8988T (cell line): ENCODE measurements around the gene APH1A.
"Not testable (repeated sequence)": the region's sequence is repeated elsewhere in the genome, so short reads cannot be mapped to it uniquely, and the experiment has no call there.

Experiments
- DNase-seq: peaks from one replicate; pipeline ENCODE4 v3.0.0; 2011

Gene APH1A

DNA sequence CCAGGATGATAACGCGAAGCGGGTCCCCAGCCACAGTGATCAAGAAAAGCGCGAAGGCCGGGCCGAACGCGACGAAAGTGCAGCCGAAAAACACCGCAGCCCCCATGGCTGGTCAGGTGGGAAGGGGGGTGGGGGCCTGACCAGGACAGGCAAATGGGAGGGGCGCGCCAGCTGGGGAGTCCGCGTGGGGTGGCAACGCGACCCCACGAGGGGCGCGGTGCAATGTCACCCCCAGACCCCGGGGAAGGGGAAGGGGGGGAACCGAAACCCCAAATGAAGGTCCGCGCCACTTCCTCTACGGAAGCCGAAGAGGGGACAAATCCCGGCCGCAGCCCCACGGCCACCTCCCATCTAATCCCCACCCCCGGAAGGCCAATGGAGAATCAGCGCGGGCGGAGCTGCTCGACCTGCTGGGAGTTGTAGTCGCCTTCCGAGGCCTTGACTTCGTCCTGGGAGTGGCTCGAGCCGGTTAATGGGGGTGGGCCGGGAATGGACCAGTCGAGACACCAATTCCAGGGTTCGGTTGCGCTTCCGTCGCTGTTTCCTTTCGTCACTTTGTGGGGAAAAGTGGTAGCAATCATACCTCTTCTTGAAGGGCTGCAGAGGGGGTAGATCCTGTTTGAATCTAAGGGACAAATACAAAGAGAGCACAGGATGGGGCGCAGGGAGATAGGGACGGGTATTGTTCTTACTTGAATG, at the start of gene APH1A:
APH1A (minus strand) TSS at position 312 of the 699 bp plus-strand sequence; CDS start at position 106, 206 bp downstream.
- DNase-seq, result peak; percentile 97

DNA sequence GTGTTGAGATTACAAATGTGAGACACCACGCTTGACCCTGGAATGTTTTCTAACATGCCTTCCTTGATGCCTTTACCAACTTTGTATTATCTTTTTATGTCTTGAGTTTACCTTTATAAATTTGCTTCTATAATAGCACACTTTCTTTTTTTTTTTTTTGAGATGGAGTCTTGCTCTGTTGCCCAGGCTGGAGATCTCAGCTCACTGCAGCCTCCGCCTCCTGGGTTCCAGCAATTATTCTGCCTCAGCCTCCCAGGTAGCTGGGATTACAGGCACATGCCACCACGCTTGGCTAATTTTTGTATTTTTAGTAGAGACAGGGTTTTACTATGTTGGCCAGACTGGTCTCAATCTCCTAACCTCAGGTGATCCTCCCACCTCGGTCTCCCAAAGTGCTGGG, 45.9 kb upstream of the APH1A start:
- not testable (repeated sequence) for DNase-seq

DNA sequence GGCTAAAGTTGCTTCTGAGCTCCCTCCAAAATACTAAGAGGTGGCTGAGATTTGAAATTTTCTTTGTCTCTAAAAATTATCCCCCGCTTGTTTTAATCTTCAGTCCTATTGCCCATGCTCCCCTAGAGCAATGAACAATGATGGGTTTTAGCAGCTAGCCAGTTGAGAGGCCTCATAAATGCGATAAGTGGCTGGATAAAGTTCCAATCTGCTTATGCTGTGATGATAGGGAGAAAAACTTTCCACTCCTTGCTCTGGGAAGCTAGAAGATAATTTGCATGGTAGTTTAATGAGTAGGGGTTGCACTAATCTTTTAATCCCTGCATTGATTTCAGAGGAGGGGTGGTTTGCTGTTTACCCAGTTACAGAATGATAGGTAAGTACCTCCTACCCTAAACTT, 42.9 kb upstream of the APH1A start:
- DNase-seq, result no peak

DNA sequence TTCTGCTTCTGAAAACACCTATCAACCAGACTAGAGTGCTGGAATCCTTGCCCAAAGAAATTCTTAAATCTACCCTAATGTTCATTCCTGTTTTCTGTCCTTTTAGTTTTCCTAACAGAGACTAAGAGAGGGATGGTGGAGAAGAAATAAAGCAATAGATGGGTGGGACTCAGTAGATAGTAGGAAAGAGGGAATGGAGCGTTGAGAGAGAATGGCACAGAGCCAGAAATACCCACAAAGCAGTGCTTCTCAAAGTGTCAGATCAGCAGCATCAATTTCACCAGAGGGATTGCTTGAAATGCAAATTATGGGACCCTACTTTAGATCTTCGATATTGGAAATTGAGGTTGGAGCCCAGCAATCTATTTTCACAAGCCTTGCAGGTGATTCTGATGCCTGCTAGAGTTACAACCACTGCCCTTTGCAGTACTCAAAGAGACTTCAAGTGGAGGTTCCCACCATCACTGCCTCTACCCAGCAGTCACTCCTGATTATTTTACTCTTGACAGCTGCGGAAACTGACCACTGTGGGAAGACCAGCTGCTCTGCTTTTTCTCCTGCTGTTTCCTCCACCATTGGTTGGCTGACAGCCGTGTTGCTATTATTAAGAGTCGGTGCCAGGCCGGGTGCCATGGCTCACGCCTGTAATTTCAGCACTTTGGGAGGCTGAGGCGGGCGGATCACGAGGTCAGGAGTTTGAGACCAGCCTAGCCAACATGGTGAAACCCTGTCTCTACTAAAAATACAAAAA, 41.1 kb upstream of the APH1A start:
- DNase-seq, result no peak

DNA sequence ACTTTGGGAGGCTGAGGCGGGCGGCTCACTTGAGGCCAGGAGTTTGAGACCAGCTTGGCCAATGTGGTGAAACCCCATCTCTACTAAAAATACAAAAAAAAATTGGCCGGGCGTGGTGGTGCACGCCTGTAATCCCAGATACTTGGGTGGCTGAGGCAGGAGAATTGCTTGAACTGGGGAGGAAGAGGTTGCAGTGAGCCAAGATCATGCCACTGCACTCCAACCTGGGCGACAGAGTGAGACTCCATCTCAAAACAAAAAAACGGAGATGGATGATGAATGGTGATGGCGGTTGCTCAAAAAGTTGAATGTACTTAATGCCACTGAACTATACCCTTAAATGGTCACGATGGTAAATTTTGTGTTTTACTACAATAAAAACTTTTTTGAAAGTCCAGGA, 39.8 kb upstream of the APH1A start:
- DNase-seq, result not testable (repeated sequence)

DNA sequence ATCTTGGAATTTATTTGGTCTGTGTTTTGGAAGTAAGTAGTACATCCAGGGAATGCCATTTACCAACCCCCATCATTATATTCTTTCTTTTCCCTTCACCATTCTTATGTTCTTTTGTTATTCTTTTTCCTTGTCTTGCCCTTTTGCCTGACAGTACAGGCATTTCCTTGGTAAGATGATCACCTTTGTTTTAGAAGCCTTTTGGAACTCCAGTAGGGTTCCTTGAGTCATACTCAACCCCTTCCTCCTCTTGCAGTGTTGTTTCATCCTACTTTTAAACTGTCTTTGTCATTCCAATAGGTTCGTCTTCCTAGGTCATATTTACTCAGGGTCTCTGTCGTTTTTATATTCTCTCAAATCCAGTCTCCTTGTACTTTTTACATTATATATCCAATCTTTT, 34.1 kb upstream of the APH1A start:
- DNase-seq, result no peak

DNA sequence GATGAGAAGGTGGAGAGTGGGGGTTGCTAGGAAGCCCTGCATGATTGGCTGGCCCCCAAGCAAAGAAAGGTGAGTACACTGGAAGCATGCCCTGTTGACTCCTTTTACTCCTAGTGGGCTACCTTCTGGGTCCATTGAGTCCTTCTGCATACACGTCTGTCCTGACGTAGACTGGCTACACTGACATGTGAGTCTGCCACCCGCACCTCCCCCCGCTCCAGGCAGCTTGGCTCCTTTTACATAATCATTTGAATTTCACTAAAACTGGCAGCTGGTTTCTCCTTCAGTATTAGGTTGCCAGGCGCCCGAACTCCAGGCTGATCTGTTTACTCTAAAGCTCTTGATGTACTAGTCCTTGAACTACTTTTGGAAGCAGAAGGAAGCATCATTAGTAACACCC, 33.5 kb upstream of the APH1A start:
- DNase-seq, result no peak

DNA sequence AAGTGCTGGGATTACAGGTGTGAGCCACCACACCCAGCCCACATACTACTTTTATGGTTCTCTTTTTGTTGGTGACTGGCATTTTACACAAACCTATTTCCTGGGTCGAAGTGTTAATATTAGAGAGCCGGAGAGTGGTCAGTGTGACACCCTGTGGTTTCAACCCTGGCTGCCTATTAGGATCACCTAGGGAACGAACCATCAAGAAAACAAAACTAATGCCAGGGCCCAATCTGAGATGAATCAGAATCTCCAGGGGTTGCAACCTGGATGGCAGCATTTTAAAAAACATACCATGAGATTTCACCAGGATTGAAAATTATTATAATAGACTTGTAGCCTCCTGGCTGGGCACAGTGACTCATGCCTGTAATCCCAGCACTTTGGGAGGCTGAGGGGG, 30.9 kb upstream of the APH1A start:
- DNase-seq, result no peak

DNA sequence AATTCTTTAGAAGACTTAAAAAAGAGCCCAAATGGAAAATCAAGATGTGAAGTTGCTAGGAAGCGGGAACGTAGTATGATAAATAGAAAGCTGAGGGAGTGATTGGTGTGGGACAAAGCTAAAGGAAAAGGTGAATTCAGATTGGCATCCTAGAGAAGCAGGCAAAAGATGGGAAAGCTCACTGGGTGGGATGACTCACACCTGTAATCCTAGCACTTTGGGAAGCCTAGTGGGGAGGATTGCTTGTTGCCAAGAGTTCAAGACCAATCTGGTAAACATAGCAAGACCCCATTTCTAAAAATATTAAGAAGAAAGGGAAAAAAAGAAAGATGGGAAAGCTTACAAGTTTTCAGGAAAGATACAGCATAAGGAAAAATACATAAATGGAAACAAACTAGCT, 26.7 kb upstream of the APH1A start:
- no peak for DNase-seq

DNA sequence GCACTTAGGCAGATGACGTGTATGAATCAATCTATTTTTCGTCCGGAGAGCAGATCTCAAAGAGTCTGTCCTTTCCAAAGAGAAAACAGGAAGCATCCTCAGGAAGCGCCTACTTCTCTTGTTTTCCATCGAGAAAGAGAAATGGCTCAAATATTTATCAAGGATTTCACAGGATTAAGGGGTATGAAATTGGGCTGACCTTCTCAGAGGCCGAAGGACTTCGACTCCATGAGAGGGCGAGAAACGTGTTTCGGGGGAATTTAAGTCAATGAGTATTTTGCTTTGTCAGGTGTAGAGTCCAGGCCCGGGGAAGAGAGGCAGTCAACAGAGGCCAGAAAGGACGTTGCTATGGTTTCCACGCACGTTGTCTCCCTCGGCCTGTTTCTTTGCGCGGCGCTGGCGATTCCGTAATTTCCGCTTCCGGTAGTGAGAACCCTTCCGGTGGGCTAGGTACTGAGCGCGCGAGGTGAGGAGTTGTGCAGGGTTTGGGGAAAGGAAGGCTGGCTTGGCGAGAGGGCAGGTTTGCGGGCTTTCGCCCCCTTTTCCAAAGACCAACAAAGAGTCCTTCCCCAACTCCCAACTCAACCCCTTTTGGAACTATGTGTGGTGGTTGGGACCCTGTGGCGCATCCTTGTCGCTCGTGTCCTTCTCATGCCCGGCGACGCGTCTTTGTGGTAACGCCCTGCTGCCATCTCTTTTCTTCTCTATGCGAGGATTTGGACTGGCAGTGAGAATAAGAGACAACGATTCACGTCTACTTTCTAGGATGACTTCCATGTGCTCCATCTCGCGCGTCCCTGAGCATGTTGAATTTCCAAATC, 24.8 kb upstream of the APH1A start, which contains the start of gene MRPS21:
MRPS21 (plus strand) TSS at position 429 of the 821 bp plus-strand sequence. CDS start 506 bp downstream, outside the sequence.
- DNase-seq, result peak; percentile 37

DNA sequence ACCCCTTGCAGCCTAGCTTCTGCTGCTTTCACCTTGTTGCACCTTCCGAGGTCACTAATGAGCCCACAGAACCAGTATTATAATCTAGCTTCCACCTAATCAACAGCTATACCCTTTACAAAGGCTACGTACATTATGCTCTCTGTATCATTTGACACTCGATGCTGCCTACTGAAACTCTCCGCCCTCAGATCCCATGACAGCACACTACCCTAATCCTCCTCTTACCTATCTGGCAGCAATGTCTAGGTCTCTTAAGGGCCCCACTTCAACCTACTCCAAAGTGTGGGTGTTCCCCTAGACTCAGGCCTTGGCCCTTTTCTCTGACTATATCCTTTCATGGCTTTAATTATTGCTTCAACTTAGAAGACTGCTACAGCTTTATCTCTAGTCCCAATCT, 20.0 kb upstream of the APH1A start:
- no peak for DNase-seq

DNA sequence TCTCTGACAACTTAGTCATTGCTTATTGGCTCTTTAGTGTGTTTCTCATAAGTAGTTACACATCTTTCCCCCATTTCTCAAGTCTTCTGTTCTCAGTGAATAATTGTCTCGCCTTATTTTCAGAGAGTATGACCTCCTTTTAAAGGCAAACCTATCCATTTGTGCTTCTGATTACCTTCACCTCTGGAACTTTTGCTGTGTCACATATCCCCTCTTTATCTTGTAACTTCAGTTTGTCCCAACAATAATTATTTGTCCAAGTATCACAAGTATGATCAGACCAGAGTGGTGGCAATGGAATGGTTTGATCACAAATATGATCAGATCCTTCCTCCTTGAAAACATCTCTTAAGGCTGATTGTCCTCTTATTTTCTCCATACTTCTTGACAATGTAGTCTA, 19.6 kb upstream of the APH1A start:
- no peak for DNase-seq

DNA sequence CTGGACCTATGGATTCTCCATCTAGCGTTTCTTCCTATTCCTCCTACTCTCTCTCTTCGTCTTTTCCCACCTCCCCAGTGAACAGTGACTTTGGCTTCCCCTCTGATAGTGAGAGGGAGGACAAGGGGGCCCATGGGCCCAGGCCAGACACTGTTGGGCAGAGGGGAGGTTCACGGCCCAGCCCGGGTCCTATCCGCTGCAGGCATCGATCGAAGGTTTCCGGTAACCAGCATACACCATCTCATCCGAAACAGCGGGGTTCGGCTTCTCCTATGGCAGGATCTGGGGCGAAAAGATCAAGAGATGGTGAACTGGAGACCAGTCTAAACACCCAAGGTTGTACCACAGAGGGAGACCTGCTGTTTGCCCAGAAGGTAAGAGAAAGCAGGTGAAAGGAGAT, 14.4 kb upstream of the APH1A start:
- no peak for DNase-seq

DNA sequence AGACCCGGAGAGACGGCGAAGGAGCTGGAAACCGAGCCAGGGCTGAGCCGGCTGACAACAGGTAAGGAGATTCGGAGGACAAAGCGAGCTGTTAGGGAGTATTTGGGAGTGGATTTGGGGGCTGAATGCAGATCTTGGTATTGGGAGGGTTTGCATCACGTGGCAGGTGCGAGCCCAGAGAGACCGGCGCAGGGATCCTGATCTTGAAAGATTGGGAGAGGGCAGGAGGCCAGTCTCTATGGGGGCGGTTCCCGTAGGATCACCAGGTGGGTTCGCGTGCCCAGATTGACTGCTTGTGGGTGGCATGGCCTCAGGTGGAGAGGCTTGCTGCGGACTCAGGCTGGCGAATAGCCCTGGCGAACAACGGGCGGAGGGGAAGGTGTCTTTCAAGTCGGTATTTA, 13.7 kb upstream of the APH1A start:
- DNase-seq, result no peak

DNA sequence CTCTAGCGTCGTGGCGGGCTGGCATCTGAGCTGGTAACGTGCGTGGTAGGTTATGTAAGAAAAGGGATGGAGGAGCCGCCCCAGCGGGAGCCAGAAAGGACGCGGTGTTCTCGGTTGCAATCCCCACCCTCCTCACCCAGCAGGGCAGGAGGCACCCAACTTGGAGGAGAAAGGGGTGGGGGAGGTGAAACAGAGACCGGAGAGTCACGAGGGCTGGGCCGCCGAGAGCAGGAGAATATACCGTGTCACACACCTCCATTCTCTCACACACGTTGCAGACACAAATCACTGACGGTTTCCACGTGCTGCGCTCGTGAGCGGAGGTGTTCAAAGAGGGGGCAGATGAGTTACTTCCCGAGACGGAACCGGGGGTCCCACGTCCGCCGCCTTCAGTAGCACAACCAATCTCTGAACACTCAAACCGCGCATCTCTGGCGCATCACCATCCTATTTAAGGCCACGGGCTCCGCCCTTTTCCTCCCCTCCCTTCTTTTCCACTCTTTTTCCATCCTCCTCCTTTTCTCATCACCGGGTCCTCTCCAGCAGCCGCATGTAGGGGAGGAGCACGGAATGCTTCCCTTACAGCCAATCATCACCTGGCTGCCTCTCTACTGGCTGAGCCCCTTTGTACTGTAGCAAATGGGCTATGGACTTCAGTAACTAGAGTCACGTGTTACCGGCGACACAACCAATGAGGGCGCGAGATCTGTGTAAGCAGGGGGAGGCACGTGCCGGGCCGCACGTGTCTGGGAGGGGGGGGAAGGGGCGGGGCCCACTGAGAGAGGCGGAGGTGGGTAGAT, 13.1 kb upstream of the APH1A start, which contains the start of gene CIART:
CIART (plus strand) TSS at position 797 of the 800 bp plus-strand sequence. CDS start 714 bp downstream, outside the sequence.
- peak; percentile 57 for DNase-seq

DNA sequence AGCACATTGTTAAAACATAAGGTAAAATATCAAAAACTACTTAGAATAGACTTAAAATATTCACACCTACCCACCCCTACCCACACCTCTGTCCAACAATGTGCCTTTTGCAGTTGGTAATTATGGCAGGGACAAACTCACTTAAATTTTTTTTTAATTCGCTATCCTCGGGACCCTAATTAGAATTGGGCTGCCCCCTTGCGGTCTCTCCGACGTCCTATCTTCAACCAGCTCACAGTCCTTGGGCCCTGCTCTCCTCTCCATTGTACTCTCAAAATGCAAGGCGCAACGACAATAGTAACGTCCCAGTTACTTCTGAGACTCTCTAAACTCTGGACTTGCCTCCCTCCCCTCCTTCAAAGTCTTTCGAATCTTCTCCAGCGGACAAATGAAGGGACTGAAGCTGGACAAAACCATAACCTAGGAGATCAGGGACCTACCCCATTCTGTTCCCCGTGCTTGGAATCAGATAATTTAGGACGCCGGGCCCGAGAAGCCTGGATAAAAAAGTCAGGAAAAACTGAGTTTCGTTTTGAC, 12.5 kb upstream of the APH1A start:
- no peak for DNase-seq

DNA sequence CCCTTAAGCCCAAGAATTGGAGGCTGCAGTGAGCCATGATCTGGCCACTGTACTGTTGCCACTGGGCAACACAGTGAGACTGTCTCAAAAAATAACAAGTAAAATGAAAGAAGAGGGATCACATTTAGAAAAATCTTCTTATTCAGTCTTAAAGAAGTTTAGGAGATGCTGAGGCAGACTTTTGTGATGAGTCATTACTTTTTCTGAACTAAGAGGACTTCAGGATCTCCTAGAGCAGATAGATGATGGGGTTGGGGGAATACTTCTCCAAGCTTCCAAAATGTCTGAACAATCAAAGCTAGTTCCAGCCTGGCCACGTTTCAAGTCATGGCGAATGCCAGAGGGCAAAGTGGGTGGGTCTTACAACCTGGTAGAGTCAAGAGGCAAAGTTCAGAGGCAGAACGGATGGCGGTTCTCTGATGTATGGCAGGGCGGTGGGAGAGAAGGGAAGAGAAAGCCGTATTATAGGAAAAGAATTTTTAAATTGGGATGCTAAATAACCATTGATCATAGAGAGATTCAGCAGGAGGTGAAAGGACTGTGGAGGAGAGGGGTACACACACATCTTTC, 11.4 kb upstream of the APH1A start:
- DNase-seq, result no peak

DNA sequence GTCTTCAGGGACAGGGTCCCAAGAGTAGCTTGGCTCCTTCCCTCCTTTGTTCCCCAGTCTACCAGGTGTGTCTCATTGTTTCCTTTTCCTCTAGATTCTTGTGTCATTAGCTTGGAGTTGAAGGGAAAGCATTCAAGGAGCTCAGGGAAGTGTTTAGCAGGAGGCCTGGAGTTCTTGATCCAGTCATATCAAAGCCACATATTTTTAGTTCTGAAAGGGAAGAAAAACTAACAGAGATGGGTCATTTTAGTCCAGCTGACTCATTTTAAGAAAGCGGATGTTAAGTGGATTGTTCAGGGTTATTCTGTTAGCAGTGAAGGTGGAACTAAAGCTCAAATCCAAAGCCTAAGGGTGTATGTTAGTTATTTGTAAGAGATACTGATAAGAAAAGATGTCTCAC, 4.5 kb upstream of the APH1A start:
- no peak for DNase-seq

DNA sequence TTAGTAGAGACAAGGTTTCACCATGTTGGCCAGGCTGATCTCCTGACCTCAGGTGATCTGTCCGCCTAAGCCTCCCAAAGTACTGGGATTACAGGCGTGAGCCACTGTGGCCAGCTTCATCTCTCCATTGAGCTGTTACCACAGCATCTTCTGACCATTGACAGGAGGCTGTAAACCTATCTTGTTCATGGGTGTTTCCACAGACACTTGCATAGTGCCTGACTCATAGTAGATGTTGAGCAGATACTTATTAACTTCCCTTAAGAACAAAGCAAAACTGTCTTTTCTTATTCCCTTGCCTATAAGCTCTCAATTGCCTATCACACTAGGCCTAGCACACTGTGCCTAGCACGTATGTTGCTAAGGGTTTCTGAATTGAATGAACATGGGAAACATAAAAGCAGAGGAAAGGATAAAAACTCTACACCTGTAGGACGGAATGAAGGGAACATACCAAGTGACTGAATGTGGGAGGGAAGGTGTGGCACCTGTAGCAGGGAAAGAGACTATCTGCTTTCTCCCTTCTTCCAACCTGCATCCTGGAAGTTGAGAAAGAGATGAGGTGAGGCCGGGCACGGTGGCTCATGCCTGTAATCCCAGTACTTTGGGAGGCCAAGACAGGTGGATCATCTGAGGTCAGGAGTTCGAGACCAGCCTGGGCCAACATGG, 2.6 kb upstream of the APH1A start:
- no peak for DNase-seq

DNA sequence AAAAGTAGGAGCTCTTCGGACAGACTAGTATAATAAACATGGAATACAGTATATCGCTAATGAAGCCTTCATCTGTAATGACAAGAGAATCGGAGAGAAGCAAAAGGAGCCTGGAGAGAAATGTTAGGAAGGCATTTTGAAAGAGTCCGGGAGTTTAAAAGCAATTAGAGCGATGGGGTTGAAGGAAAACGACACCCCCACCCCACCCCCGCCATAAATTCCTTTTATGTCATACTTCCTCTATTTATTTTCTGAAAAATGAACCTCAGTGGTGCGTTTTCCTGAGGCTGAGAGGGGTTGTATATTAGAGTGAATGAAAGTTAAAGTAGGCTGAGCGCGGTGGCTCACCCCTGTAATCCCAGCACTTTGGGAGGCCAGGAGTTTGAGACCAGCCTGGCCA, 635 bp upstream of the APH1A start:
- no peak for DNase-seq

DNA sequence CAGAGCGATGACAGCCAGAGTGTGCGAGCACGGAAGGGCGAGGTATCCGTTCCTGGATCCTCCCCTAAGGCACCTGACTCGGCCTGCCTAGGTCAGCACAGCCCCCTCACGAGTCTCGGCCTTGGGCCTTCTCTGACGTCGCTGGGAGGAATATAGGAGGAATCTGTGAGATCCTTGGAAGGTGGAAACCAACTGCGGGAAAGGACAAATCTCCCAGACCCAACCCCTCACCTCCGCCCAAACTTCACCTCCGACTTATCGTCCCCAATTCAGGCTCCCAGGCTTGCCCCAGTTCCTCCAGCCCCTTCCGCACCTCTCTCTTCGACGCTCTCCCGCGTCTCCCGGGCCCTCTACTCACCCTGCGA, 494 bp downstream of the APH1A start:
- no peak for DNase-seq
